GM19324 (cell line): ENCODE results near the gene CCDC187.
"Not testable (repeated sequence)": the region's sequence is repeated elsewhere in the genome, so short reads cannot be mapped to it uniquely, and the experiment has no call there.

Source experiments
- ATAC-seq: cut with Tn5 transposase; IDR thresholded peaks from one replicate; pipeline ENCODE4 v1.9.1; 2021; ENCODE audit warnings: mild to moderate bottlenecking, moderate library complexity; ENCODE audit not compliant: unreplicated experiment, low FRiP score

Gene CCDC187

DNA sequence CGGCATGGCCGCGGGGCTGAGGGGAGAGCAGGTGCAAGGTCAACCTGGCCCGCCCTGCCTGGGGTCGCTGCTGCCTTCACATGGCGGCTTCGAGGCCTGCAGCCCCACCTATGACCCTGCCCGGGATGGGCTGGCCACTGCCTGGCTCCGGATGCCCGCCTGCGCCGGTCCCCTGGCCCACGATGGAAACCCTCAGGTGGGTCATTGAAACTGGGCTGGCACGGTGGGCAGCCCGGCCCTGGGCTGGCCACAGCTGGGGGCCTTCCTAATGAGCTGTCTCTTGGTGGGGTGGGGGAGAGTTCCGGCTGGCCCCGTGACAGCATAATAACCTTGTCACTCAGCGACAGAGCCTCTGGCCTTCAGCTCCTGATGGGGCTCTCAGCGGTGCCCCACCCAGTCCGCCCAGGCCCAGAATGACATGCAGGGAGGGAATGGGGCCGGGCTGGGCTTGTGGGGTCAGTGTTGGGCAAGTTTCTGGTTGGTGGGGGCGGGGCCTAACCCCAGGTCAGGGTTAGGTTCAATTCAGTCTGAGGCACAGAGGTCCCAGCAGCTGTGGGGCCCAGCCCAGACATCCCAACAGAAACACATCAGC, at the start of gene CCDC187:
TSS of gene CCDC187 (minus strand) at position 270 of the 592 bp plus-strand sequence. CDS start at position 6, 264 bp downstream.
- no peak for ATAC-seq

- ATAC-seq, result no peak
These were observed 49.2 kb upstream of the CCDC187 start for GRCh38 chr9:136353088-136353487.

DNA sequence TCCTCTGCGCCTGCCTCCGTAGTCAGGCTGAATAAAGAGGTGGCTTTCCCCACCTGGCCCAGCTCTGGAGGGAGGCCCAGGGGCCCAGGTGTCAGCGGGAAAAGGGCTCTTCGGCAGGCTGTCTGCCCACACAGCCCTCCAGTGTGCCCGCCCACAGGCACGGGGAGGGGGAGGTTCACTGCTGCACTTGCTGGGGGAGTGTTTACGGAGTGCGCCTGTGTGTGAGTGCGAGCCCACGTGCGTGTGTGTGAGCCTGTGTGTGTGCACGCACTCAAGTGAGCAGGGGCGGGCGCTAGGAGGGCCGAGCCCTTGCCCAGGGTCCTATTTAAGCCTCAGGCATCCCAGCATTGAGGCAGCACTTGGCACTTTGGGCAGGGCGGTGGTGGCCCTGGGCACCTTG, 48.8 kb upstream of the CCDC187 start:
- ATAC-seq, result no peak

DNA sequence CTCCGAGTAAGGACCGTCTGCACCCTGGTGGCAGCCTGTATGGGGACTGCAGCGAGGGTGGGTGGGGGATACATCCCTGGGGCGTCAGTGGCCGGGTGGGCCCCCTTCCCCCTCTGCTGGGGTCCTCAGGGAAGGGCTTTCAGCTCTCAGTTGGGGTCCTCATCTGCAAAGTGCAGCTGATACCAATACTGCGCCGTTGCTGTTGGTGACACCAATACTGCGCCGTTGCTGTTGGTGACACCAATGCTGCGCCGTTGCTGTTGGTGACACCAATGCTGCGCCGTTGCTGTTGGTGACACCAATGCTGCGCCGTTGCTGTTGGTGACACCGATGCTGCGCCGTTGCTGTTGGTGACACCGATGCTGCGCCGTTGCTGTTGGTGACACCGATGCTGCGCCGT, 48.0 kb upstream of the CCDC187 start:
- not testable (repeated sequence) for ATAC-seq

DNA sequence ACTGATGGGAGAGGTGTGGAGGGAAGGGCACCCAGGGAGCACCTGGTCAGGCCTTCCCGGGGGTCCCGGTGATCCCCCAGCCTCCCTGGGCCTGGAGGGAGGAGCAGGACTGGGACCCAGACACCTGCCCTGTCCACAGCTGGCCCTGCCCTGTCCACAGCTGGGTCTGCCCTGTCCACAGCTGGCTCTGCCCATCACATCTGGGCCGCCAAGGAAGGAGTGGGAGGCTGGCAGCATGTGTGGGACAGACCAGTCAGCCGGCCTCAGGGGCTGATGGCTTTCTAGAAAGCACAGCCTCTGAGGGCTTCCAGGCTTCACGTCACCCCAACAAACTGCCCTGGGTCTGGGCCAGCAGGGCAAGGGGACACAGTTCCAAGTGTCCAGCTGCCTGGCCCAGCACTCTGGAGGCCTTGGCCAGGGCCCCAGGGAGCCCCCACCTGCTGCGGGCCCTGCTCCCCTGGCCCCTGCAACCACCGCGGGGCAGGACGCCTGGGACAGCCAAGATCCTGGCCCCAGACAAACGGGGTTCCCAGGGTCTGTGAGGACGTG, 47.4 kb upstream of the CCDC187 start:
- ATAC-seq, result no peak

DNA sequence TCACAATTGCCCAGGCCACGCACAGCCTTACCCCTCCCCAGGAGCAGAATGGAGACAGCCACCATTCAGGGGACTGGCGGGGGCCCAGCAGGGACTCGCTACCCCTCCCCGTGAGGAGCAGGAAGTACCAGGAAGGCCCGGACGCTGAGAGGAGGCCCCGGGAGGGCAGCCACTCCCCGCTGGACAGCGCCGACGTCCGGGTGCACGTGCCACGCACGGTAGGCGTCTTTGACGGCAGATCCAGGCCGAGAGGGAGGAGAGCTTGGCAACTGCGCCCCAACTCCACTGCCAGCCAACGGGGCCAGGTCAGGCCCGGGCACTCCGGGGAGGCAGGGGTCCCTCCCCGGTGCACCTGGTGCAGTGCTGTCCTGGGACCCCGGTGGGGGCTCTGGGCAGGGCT, 45.7 kb upstream of the CCDC187 start:
- ATAC-seq, result no peak

- ATAC-seq, result no peak
These were observed 44.8 kb upstream of the CCDC187 start for GRCh38 chr9:136348691-136349090.

DNA sequence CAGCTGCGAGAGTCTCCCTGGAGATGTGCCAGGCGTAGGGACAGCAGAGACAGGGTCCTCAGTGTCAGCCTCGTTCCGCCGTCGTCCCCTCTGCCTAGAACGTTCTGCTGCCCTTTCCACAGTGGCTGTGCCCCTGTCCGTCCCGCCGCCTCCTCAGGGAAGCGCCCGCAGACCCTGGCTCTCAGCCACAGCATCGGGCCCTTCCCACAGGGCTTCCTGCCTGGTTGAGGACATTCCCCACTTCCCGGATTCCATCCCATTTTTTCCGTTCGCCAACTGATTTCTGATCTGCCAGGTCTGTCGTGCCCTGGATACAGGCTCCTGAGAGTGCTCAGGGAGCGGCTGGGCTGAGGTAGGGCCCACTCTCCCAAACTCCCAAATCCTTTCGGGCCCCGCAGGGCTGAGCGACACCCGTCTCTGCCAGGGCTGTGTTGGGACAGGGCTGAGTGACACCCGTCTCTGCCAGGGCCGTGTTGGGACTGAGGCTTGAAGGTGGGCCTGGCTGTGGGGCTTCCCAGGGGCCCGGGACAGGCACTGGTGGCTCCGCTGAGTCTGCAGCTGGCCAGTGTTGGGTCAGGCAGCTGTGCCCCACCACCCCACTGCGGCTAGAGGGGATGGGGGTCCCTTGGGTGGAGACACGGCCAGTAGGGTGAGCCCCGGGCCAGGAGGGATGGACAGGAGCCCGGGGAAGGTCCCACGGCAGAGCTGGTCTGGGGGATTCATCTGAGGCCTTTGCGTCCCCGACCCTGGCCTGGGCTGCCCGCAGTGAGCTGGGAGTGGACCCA, 43.8 kb upstream of the CCDC187 start:
- no peak for ATAC-seq

GRCh38 chr9:136346927-136347465, 43.1 kb upstream of the CCDC187 start:
- no peak for ATAC-seq

GRCh38 chr9:136346157-136346481, 42.2 kb upstream of the CCDC187 start:
- ATAC-seq, result no peak

DNA sequence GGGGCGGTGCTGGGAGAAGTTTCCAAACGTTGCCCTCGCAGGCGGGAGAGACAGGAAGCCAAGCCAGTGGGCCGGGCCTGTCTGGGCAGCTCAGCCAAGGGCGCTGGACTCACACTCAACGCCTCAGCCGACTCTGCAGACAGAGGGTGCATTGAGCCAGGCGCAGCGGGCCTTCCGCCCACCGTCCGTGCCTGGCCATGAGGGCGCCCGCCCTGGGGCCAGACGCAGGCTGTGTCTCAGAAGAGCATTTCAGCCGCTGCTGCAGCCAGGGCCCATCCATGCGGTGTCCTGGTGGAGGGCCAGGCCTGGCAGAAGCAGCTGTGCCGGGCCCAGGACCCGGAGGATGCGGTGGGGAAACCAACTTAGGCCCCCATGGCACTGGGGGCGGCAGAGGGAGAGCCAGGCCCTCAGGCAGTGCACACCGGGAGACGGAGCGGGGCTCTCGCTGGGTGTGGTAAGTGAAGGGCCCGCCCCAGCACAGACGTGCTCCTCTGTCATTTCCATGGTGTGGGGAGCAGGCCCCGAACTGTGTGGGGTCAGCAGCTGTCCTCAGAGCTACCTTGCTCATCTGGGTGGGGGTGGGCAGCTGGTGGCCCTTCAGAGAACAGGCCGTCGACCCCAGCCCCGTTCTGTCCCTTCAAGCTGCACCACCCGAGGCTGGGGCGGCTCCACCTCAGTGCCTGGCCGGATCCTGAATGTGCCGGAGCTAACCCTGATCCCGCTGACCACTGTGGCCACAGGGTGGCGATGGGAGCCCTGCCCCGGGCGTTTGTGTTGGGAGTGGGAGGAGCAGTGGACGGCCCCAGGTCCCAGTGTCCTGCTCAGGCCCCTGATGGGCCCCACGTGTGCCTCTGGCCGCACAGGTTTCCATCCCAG, 41.6 kb upstream of the CCDC187 start:
- ATAC-seq, result no peak

- ATAC-seq, result no peak
These were observed 40.8 kb upstream of the CCDC187 start for GRCh38 chr9:136344544-136345280.

DNA sequence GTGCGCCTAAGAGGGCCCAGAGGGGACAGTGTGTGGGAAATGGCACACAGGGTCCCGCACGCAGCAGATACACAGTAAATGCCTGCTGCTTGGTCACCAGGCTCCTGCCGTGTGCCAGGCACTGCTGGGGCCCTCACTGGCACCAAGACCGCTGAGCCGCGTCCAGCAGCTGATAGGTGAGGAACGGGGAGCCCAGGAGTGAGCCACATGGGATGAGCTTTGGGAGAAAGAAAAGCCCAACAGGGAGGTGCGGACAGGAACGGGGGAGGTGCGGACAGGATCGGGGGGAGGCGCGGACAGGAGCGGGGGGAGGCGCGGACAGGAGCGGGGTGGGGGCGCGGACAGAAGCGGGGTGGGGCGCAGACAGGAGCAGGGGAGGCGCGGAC, 40.0 kb upstream of the CCDC187 start:
- no peak for ATAC-seq

DNA sequence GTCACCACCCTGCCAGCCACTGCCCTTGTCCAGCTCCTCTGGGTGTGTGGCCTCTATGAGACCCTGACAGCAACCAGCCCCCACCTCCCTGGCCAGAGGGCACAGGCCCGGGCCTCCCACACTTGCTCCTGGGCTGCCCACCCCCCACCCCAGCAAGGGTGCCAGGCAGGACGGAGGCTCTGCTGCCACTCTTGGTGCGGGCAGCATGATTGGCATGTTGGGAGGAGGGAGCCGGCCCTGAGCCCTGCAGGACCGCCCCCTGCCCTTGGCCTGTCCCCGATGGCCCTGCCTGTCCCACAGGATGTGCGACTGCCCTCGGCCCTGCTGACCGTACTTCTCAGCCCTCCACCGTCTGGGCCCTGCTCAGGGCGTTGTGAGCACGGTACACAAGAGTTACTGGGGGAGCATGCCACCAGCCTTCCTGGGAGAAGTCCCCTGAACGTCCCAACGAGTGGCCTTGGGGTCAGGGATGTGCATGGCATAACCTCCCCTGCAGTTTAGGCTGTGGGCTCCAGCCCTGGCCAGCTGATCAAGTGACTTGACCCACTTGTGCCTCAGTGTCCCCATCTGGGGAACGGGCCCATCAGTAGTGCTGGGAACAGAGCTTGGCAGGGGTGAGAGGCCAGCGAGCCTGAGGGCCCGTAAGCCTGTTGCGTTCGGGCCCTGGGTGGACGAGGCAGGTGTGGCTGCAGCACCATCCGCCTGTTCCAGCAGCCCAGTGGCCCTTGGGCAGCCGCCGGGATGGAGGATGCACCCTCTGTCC, 39.4 kb upstream of the CCDC187 start:
- ATAC-seq, result no peak

- no peak for ATAC-seq
These were observed 38.6 kb upstream of the CCDC187 start for GRCh38 chr9:136342181-136343120.

DNA sequence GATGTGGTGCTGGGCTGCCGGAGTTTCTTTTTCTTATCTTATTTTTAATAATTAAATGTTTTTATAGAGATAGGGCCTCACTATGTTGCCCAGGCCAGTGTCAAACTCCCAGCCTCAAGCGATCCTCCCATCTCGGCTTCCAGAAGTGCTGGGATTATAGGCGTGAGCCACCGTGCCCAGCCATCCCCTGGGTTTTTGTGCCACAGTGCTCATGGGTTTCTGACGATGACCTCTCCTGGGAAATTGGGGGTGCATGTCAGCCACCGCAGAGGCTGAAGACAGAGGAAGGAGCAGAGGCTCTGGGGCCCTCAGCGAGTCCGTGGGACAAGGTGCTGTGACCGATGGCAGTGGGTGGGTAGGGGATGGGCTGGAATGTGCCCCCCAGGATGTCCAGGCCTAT, 37.9 kb upstream of the CCDC187 start:
- ATAC-seq, result no peak

DNA sequence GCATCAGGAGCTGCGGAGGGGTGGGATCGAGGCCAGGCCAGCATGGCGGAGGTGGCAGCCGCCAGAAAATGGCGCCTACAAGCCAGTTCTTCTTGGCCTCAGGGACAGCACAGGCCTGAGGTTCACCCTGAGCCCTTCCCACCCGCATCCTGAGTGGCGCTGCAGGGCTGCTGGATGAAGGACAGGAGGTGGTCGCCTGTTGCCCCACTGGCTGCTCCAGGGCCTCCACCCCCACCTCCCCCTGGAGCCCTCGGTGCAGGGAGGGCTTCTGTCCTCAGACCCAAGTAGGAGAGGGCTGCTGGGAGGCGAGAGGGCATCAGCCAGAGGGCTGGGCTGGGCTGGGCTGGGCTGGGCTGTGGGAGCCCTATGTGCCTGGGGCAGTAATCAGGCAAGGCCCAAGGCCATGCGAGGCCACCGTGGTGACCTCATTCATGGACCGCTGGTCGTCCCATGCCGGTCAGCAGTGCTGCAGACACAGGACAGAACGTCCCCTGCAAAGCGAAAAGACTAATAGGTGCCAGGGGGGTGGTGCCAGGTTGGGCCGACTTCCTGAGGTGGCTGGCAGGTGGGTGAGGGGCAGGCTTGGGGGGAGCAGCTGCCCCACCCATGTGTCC, 37.3 kb upstream of the CCDC187 start:
- ATAC-seq, result no peak
